Panc1 (cell line): Measurements from ENCODE around the gene TMEM19.

Experiments used
- POLR2AphosphoS5 ChIP-seq: IDR thresholded peaks from 2 replicates; pipeline ENCODE4 v1.6.1; 2012; ENCODE audit warnings: mild to moderate bottlenecking, low read depth, low read length, moderate library complexity
- TF ChIP-seq, protein P1 (sequence below): fragments of 450-650 bp; IDR thresholded peaks from 2 replicates; pipeline ENCODE4 v1.5.1; 2017; ENCODE audit warnings: mild to moderate bottlenecking

- TF ChIP-seq, protein P1, sequence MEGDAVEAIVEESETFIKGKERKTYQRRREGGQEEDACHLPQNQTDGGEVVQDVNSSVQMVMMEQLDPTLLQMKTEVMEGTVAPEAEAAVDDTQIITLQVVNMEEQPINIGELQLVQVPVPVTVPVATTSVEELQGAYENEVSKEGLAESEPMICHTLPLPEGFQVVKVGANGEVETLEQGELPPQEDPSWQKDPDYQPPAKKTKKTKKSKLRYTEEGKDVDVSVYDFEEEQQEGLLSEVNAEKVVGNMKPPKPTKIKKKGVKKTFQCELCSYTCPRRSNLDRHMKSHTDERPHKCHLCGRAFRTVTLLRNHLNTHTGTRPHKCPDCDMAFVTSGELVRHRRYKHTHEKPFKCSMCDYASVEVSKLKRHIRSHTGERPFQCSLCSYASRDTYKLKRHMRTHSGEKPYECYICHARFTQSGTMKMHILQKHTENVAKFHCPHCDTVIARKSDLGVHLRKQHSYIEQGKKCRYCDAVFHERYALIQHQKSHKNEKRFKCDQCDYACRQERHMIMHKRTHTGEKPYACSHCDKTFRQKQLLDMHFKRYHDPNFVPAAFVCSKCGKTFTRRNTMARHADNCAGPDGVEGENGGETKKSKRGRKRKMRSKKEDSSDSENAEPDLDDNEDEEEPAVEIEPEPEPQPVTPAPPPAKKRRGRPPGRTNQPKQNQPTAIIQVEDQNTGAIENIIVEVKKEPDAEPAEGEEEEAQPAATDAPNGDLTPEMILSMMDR: no peak
- TF ChIP-seq POLR2AphosphoS5: no peak
Measured at GRCh38 chr12:71682466-71682865, 3.4 kb upstream of the TMEM19 start.
